ENCODE data around the gene BMPER.

GRCh38 chr7:33937871-33938270 is 32.5 kb downstream of the BMPER start:
- TF ChIP-seq, protein P1, sequence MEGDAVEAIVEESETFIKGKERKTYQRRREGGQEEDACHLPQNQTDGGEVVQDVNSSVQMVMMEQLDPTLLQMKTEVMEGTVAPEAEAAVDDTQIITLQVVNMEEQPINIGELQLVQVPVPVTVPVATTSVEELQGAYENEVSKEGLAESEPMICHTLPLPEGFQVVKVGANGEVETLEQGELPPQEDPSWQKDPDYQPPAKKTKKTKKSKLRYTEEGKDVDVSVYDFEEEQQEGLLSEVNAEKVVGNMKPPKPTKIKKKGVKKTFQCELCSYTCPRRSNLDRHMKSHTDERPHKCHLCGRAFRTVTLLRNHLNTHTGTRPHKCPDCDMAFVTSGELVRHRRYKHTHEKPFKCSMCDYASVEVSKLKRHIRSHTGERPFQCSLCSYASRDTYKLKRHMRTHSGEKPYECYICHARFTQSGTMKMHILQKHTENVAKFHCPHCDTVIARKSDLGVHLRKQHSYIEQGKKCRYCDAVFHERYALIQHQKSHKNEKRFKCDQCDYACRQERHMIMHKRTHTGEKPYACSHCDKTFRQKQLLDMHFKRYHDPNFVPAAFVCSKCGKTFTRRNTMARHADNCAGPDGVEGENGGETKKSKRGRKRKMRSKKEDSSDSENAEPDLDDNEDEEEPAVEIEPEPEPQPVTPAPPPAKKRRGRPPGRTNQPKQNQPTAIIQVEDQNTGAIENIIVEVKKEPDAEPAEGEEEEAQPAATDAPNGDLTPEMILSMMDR (IDR thresholded peaks at IDR 0.05; ENCODE audit: insufficient read depth, low read length, poor library complexity, severe bottlenecking): no peak
- TF ChIP-seq EZH2phosphoT487 (conservative IDR thresholded peaks at IDR 0.05; ENCODE audit: low read length): no peak
